ENCODE measurements around the gene IL12RB2. TPM values are rescaled to one million over a fixed set of nuclear protein-coding genes. Genes with fewer than 3 reads are reported as not detected.

Gene IL12RB2
- total and polyA plus RNA-seq, 4 donors, result 0.02 to 2.1 (median 0.44) TPM

GRCh38 chr1:67335411-67335810, 27.7 kb downstream of the IL12RB2 start:
- H3K9ac ChIP-seq (ENCODE audit: insufficient read depth in 1 of 2, low read length in 2 of 2), result no peak overlapping the region
- peaks cover 0 to 3% (median 0%) of the 10 kb centered on the region in 3 donors for H3K27me3 ChIP-seq (ENCODE audit: control insufficient read depth in 3 of 3, insufficient read depth in 3 of 3, low read length in 2 of 3)
- no peak for DNase-seq
- H3K9me3 ChIP-seq (ENCODE audit: control insufficient read depth in 4 of 4, insufficient read depth in 3 of 4, low read length in 3 of 4), result no peaks in the 10 kb centered on the region
- no peak overlapping the region for H3K4me3 ChIP-seq
- peaks cover 0 to 2% (median 0%) of the 10 kb centered on the region in 5 donors for H3K4me1 ChIP-seq (ENCODE audit: control insufficient read depth in 5 of 5, insufficient read depth in 5 of 5, low read length in 5 of 5)
- TF ChIP-seq CTCF (IDR thresholded peaks at IDR 0.05; ENCODE audit: control extremely low read depth, extremely low read depth), result no peak
- ATAC-seq (ENCODE audit: insufficient read depth, low FRiP score), result no peak
- no peaks in the 10 kb centered on the region for H3K36me3 ChIP-seq (ENCODE audit: control insufficient read depth in 4 of 4, insufficient read depth in 4 of 4, low read length in 4 of 4)
- no peak overlapping the region for H3K27ac ChIP-seq (ENCODE audit: low read depth in 1 of 2, low read length in 1 of 2)
- WGBS, 2 donors, result 86 to 92% methylated on average over 1 of the region's 1 CpG

GRCh38 chr1:67336157-67336556, 28.5 kb downstream of the IL12RB2 start:
- H3K4me3 ChIP-seq, result no peak overlapping the region
- H3K36me3 ChIP-seq (ENCODE audit: control insufficient read depth in 4 of 4, insufficient read depth in 4 of 4, low read length in 4 of 4), result no peaks in the 10 kb centered on the region
- peaks cover 0 to 5% (median 0%) of the 10 kb centered on the region in 5 donors for H3K4me1 ChIP-seq (ENCODE audit: control insufficient read depth in 5 of 5, insufficient read depth in 5 of 5, low read length in 5 of 5)
- WGBS, 2 donors, result 84 to 94% methylated on average over 5 of the region's 5 CpGs
- no peak for ATAC-seq (ENCODE audit: insufficient read depth, low FRiP score)
- H3K27me3 ChIP-seq (ENCODE audit: control insufficient read depth in 3 of 3, insufficient read depth in 3 of 3, low read length in 2 of 3), result peaks cover 0 to 3% (median 1%) of the 10 kb centered on the region in 3 donors
- no peak for TF ChIP-seq CTCF (IDR thresholded peaks at IDR 0.05; ENCODE audit: control extremely low read depth, extremely low read depth)
- H3K9ac ChIP-seq (ENCODE audit: insufficient read depth in 1 of 2, low read length in 2 of 2), result no peak overlapping the region
- no peak for DNase-seq
- H3K27ac ChIP-seq (ENCODE audit: low read depth in 1 of 2, low read length in 1 of 2), result no peak overlapping the region
- H3K9me3 ChIP-seq (ENCODE audit: control insufficient read depth in 4 of 4, insufficient read depth in 3 of 4, low read length in 3 of 4), result no peaks in the 10 kb centered on the region

- Histone ChIP-seq H3K4me1 (ENCODE audit: control insufficient read depth in 5 of 5, insufficient read depth in 5 of 5, low read length in 5 of 5) (peaks cover 0 to 5% (median 0%) of the 10 kb centered on the region in 5 donors), H3K36me3 (ENCODE audit: control insufficient read depth in 4 of 4, insufficient read depth in 4 of 4, low read length in 4 of 4) (no peaks in the 10 kb centered on the region), H3K27me3 (ENCODE audit: control insufficient read depth in 3 of 3, insufficient read depth in 3 of 3, low read length in 2 of 3) (peaks cover 0 to 3% (median 3%) of the 10 kb centered on the region in 3 donors), H3K27ac (ENCODE audit: low read depth in 1 of 2, low read length in 1 of 2) (no peak overlapping the region), H3K9ac (ENCODE audit: insufficient read depth in 1 of 2, low read length in 2 of 2) (no peak overlapping the region), H3K9me3 (ENCODE audit: control insufficient read depth in 4 of 4, insufficient read depth in 3 of 4, low read length in 3 of 4) (no peaks in the 10 kb centered on the region), H3K4me3 (no peak overlapping the region)
- TF ChIP-seq CTCF (IDR thresholded peaks at IDR 0.05; ENCODE audit: control extremely low read depth, extremely low read depth), result no peak
- DNase-seq (no peak), ATAC-seq (ENCODE audit: insufficient read depth, low FRiP score) (no peak)
- 80 to 89% methylated on average over 6 of the region's 6 CpGs for WGBS, 2 donors
These were observed 29.1 kb downstream of the IL12RB2 start for GRCh38 chr1:67336783-67337182.

GRCh38 chr1:67338642-67339041, 31.0 kb downstream of the IL12RB2 start:
- 70 to 72% methylated on average over 3 of the region's 3 CpGs for WGBS, 2 donors
- Histone ChIP-seq H3K27ac (ENCODE audit: low read depth in 1 of 2, low read length in 1 of 2) (no peak overlapping the region), H3K27me3 (ENCODE audit: control insufficient read depth in 3 of 3, insufficient read depth in 3 of 3, low read length in 2 of 3) (peaks cover 0 to 6% (median 3%) of the 10 kb centered on the region in 3 donors), H3K4me3 (no peak overlapping the region), H3K9me3 (ENCODE audit: control insufficient read depth in 4 of 4, insufficient read depth in 3 of 4, low read length in 3 of 4) (no peaks in the 10 kb centered on the region), H3K4me1 (ENCODE audit: control insufficient read depth in 5 of 5, insufficient read depth in 5 of 5, low read length in 5 of 5) (peaks cover 0 to 5% (median 0%) of the 10 kb centered on the region in 5 donors), H3K9ac (ENCODE audit: insufficient read depth in 1 of 2, low read length in 2 of 2) (no peak overlapping the region), H3K36me3 (ENCODE audit: control insufficient read depth in 4 of 4, insufficient read depth in 4 of 4, low read length in 4 of 4) (no peaks in the 10 kb centered on the region)
- no peak for TF ChIP-seq CTCF (IDR thresholded peaks at IDR 0.05; ENCODE audit: control extremely low read depth, extremely low read depth)
- ATAC-seq (ENCODE audit: insufficient read depth, low FRiP score) (no peak), DNase-seq (no peak)
